Measurements from ENCODE around the gene KCNK16.

DNA sequence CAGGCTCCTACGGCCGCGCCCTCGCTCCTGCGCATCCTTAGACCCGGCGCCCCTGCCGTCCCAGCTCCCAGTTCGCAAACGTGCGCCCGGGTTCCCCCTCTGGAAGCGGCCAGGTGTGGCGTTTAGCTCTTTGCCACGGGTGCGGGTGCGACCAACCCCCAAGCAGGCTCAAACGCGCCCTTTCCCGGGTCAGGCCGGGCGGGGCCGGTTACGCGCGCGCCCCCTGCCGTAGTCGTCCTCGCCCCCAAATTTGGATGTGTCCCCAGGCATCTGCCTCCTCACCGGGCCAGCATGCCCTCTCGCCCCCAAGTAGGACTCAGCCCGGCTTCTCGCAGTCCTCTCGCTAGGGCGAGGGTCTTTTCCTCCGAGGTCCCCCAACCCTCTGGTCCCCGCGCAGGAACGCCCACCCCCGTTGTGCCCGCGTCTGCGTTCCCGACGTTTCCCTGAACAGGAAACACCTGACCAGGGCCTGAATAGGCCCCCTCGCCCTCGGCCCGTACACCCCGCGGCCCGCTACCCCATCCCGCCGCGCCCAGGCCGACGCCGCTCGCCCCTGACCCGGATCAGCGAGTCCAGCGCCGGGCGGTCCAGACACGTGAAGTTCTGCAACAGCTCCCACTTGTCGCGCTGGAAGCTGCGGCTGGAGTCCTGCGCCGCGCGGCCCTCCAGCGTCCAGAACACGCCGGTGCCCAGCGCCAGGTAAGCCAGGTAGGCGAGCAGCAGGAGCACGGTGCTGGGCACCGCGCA, 8.8 kb downstream of the KCNK16 start:
- no peak for TF ChIP-seq RARB (CRISPR knock-in tag; IDR thresholded peaks at IDR 0.05)
- TF ChIP-seq, protein P1, sequence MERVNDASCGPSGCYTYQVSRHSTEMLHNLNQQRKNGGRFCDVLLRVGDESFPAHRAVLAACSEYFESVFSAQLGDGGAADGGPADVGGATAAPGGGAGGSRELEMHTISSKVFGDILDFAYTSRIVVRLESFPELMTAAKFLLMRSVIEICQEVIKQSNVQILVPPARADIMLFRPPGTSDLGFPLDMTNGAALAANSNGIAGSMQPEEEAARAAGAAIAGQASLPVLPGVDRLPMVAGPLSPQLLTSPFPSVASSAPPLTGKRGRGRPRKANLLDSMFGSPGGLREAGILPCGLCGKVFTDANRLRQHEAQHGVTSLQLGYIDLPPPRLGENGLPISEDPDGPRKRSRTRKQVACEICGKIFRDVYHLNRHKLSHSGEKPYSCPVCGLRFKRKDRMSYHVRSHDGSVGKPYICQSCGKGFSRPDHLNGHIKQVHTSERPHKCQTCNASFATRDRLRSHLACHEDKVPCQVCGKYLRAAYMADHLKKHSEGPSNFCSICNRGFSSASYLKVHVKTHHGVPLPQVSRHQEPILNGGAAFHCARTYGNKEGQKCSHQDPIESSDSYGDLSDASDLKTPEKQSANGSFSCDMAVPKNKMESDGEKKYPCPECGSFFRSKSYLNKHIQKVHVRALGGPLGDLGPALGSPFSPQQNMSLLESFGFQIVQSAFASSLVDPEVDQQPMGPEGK (CRISPR knock-in tag; IDR thresholded peaks at IDR 0.05; ENCODE audit: borderline replicate concordance): no peak
- no peak for TF ChIP-seq ZFP3 (CRISPR knock-in tag; IDR thresholded peaks at IDR 0.05)
- TF ChIP-seq ZFP30 (CRISPR knock-in tag; IDR thresholded peaks at IDR 0.05): no peak
- TF ChIP-seq ZC3H10 (CRISPR knock-in tag; IDR thresholded peaks at IDR 0.05): no peak
- no peak for TF ChIP-seq CSDC2 (CRISPR knock-in tag; IDR thresholded peaks at IDR 0.05)
- TF ChIP-seq TCF4 (CRISPR knock-in tag; IDR thresholded peaks at IDR 0.05; ENCODE audit: borderline replicate concordance): no peak
- TF ChIP-seq TOX (CRISPR knock-in tag; IDR thresholded peaks at IDR 0.05; ENCODE audit: borderline replicate concordance): no peak
- TF ChIP-seq, protein P2, sequence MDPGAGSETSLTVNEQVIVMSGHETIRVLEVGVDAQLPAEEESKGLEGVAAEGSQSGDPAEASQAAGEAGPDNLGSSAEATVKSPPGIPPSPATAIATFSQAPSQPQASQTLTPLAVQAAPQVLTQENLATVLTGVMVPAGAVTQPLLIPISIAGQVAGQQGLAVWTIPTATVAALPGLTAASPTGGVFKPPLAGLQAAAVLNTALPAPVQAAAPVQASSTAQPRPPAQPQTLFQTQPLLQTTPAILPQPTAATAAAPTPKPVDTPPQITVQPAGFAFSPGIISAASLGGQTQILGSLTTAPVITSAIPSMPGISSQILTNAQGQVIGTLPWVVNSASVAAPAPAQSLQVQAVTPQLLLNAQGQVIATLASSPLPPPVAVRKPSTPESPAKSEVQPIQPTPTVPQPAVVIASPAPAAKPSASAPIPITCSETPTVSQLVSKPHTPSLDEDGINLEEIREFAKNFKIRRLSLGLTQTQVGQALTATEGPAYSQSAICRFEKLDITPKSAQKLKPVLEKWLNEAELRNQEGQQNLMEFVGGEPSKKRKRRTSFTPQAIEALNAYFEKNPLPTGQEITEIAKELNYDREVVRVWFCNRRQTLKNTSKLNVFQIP (CRISPR knock-in tag; IDR thresholded peaks at IDR 0.05; ENCODE audit: borderline replicate concordance, low read depth): no peak
- TF ChIP-seq ISL1 (CRISPR knock-in tag; IDR thresholded peaks at IDR 0.05): no peak
- no peak for TF ChIP-seq ARNTL (CRISPR knock-in tag; IDR thresholded peaks at IDR 0.05; ENCODE audit: borderline replicate concordance, low read depth)
- TF ChIP-seq PPARA (CRISPR knock-in tag; IDR thresholded peaks at IDR 0.05; ENCODE audit: borderline replicate concordance): no peak

Measured in SK-N-SH treated with all-trans-retinoic acid at 6 μM for 48 hours (cell line).